H9 (cell line): ENCODE measurements around the gene AK5. TPM values are rescaled to one million over a fixed set of nuclear protein-coding genes. Genes with fewer than 3 reads are reported as not detected.

Experiments
- DNase-seq: peaks from one replicate; pipeline ENCODE4 v3.0.0-alpha.2; 2017
- H2AFZ ChIP-seq: one replicate; pipeline ENCODE4 v1.6.1; 2013; ENCODE audit warnings: mild to moderate bottlenecking, low read length, control low read depth, moderate library complexity
- H2AK5ac ChIP-seq: 2 replicates; pipeline ENCODE4 v1.6.1; 2013; ENCODE audit warnings: low read length, control low read depth, mixed read lengths; ENCODE audit not compliant: insufficient read length
- H2BK120ac ChIP-seq: one replicate; pipeline ENCODE4 v1.6.1; 2013; ENCODE audit warnings: low read depth, mild to moderate bottlenecking, low read length, control low read depth, inconsistent platforms; ENCODE audit not compliant: poor library complexity, severe bottlenecking
- H2BK12ac ChIP-seq: 2 replicates; pipeline ENCODE4 v1.6.1; 2013; ENCODE audit warnings: low read length, control low read depth, mixed read lengths, low read depth; ENCODE audit not compliant: insufficient read length
- H2BK15ac ChIP-seq: 2 replicates; pipeline ENCODE4 v1.6.1; 2013; ENCODE audit warnings: low read depth, low read length, control low read depth
- H2BK20ac ChIP-seq: one replicate; pipeline ENCODE4 v1.6.1; 2013; ENCODE audit warnings: low read depth, mild to moderate bottlenecking, low read length, control low read depth, inconsistent platforms; ENCODE audit not compliant: poor library complexity, severe bottlenecking
- H2BK5ac ChIP-seq: 2 replicates; pipeline ENCODE4 v1.6.1; 2013; ENCODE audit warnings: low read length, control low read depth, mixed read lengths; ENCODE audit not compliant: insufficient read length
- H3K14ac ChIP-seq: 2 replicates; pipeline ENCODE4 v1.6.1; 2013; ENCODE audit warnings: low read length, control low read depth; ENCODE audit not compliant: insufficient read depth
- H3K18ac ChIP-seq: 2 replicates; pipeline ENCODE4 v1.6.1; 2013; ENCODE audit warnings: low read depth, mild to moderate bottlenecking, mixed read lengths, low read length, control low read depth; ENCODE audit not compliant: insufficient read length
- H3K23ac ChIP-seq: 2 replicates; pipeline ENCODE4 v1.6.1; 2013; ENCODE audit warnings: low read length, control low read depth, mixed read lengths, low read depth; ENCODE audit not compliant: insufficient read length
- H3K23me2 ChIP-seq: 2 replicates; pipeline ENCODE4 v1.6.1; 2013; ENCODE audit warnings: low read depth, mild to moderate bottlenecking, mixed read lengths, low read length, control low read depth; ENCODE audit not compliant: insufficient read length, poor library complexity, severe bottlenecking
- H3K27ac ChIP-seq: 2 replicates; pipeline ENCODE4 v1.5.1; 2013; ENCODE audit warnings: low read length, control low read depth, mixed read lengths, low read depth; ENCODE audit not compliant: insufficient read length
- H3K27me3 ChIP-seq: 2 replicates; pipeline ENCODE4 v1.6.1; 2013; ENCODE audit warnings: low read length, control low read depth, inconsistent platforms; ENCODE audit not compliant: insufficient read depth
- H3K4ac ChIP-seq: 2 replicates; pipeline ENCODE4 v1.6.1; 2013; ENCODE audit warnings: low read depth, mild to moderate bottlenecking, control low read depth, inconsistent platforms, low read length, moderate library complexity
- H3K4me1 ChIP-seq: 2 replicates; pipeline ENCODE4 v1.6.1; 2013; ENCODE audit warnings: low read length, control low read depth, inconsistent platforms; ENCODE audit not compliant: insufficient read depth
- H3K4me2 ChIP-seq: 2 replicates; pipeline ENCODE4 v1.6.1; 2013; ENCODE audit warnings: low read length, control low read depth, mixed read lengths; ENCODE audit not compliant: insufficient read length, insufficient read depth
- H3K56ac ChIP-seq: 2 replicates; pipeline ENCODE4 v1.6.1; 2013; ENCODE audit warnings: low read depth, mild to moderate bottlenecking, mixed read lengths, low read length, control low read depth; ENCODE audit not compliant: insufficient read length
- H3K79me1 ChIP-seq: 2 replicates; pipeline ENCODE4 v1.6.1; 2013; ENCODE audit warnings: low read depth, mild to moderate bottlenecking, moderate library complexity, low read length, control low read depth, inconsistent platforms; ENCODE audit not compliant: insufficient read depth, poor library complexity, severe bottlenecking
- H3K79me2 ChIP-seq: 2 replicates; pipeline ENCODE4 v1.6.1; 2013; ENCODE audit warnings: low read length, control low read depth, inconsistent platforms; ENCODE audit not compliant: insufficient read depth
- H3K9ac ChIP-seq: 2 replicates; pipeline ENCODE4 v1.6.1; 2013; ENCODE audit warnings: low read length, control low read depth, mixed read lengths; ENCODE audit not compliant: insufficient read length; ENCODE audit errors: extremely low read depth
- H3K9me3 ChIP-seq: one replicate; pipeline ENCODE4 v1.6.1; 2013; ENCODE audit warnings: low read depth, low read length, inconsistent platforms; ENCODE audit not compliant: control insufficient read depth
- H3T11ph ChIP-seq: one replicate; pipeline ENCODE4 v1.6.1; 2013; ENCODE audit warnings: mild to moderate bottlenecking, low read length, control low read depth, inconsistent platforms
- H4K20me1 ChIP-seq: one replicate; pipeline ENCODE4 v1.6.1; 2013; ENCODE audit not compliant: control insufficient read depth, insufficient read length, insufficient read depth
- H4K5ac ChIP-seq: 2 replicates; pipeline ENCODE4 v1.6.1; 2013; ENCODE audit warnings: low read depth, mild to moderate bottlenecking, mixed read lengths, low read length, control low read depth; ENCODE audit not compliant: insufficient read length
- H4K8ac ChIP-seq: replicated peaks from 2 replicates; pipeline ENCODE4 v1.6.1; 2013; ENCODE audit warnings: low read length, control low read depth, mixed read lengths, low read depth; ENCODE audit not compliant: insufficient read length
- H4K91ac ChIP-seq: 2 replicates; pipeline ENCODE4 v1.6.1; 2013; ENCODE audit warnings: low read depth, mild to moderate bottlenecking, moderate library complexity, mixed read lengths, low read length, control low read depth; ENCODE audit not compliant: insufficient read length
- H3K27ac Mint-ChIP-seq, 3 experiments: 2 replicates in 2 of 3; 3 replicates in 1 of 3; pipeline ENCODE4 v1.8.0; 2020 to 2021; ENCODE audit warnings: mixed read lengths in 3 of 3, mild to moderate bottlenecking in 1 of 3, moderate library complexity in 1 of 3
- H3K27me3 Mint-ChIP-seq: 2 replicates; pipeline ENCODE4 v1.8.0; 2021; ENCODE audit warnings: low read depth, mild to moderate bottlenecking, moderate library complexity, mixed read lengths
- H3K36me3 Mint-ChIP-seq, 3 experiments: 2 replicates in 2 of 3; 3 replicates in 1 of 3; pipeline ENCODE4 v1.8.0; 2020 to 2021; ENCODE audit warnings: low read depth in 3 of 3, mixed read lengths in 3 of 3; ENCODE audit not compliant: insufficient read depth in 1 of 3
- H3K4me1 Mint-ChIP-seq, 2 experiments: 2 replicates each; pipeline ENCODE4 v1.8.0; 2020; ENCODE audit warnings: mixed read lengths in 2 of 2
- H3K4me3 Mint-ChIP-seq, 2 experiments: 2 replicates in 1 of 2; 3 replicates in 1 of 2; pipeline ENCODE4 v1.8.0; 2020 to 2021; ENCODE audit warnings: mild to moderate bottlenecking in 2 of 2, mixed read lengths in 2 of 2, moderate library complexity in 1 of 2
- H3K9me3 Mint-ChIP-seq, 2 experiments: 2 replicates in 1 of 2; 3 replicates in 1 of 2; pipeline ENCODE4 v1.8.0; 2020; ENCODE audit warnings: mild to moderate bottlenecking in 2 of 2, mixed read lengths in 2 of 2, moderate library complexity in 1 of 2
- WGBS: extraction: QIAGEN DNeasy Blood & Tissue Kit; methylation state at CpG from one replicate; pipeline ENCODE4 v1.1.7; 2013; ENCODE audit warnings: missing lambda C conversion rate, low lambda C conversion rate, mixed read lengths; ENCODE audit not compliant: insufficient read length; ENCODE audit errors: extremely low coverage; 5-methylcytosine and 5-hydroxymethylcytosine counted together
- total RNA-seq: library from RNA; stranded (reverse); gene quantifications from 2 replicates; pipeline ENCODE4 v1.2.1, GENCODE V29; 2021
- TF ChIP-seq, protein P1 (sequence below): fragments of 200-600 bp; sonication (generic); conservative IDR thresholded peaks from 3 replicates; pipeline ENCODE4 v1.8.0; 2021; ENCODE audit warnings: antibody characterized with exemption, mild to moderate bottlenecking

The AK5 gene
- total RNA-seq, 1 experiment from 2014 or later, result 2.5 TPM

DNA sequence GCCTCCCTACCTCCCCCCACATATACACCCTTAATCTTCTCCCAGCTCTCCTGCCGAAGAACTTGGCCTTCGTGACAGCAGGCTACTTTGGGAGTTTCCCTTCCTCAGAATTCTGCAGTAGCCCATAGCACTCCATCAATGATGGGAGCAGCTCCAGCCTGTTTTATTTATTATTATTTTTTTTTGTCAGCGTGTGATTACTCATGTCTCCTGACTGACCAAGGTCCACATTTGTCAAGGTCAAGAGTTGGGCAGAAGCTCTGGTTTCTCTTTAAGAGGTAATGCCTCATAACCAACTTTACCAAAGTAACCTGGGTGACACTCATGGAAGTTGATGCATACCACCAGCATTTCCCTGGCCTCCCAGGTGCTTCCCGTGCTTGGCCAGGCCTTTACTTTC, 275.2 kb downstream of the AK5 start:
- Histone ChIP-seq H3K79me2 (no peaks in the 10 kb centered on the region), H3K18ac (no peak overlapping the region), H3K14ac (no peak overlapping the region), H3K4me2 (no peak overlapping the region), H3T11ph (no peak overlapping the region), H2AFZ (no peak overlapping the region), H4K8ac (no peak overlapping the region), H3K4me1 (no peaks in the 10 kb centered on the region), H3K9ac (no peak overlapping the region), H2BK5ac (no peak overlapping the region), H2BK12ac (no peak overlapping the region), H4K91ac (no peak overlapping the region), H4K20me1 (no peaks in the 10 kb centered on the region), H2BK15ac (no peak overlapping the region), H3K23me2 (no peaks in the 10 kb centered on the region), H2AK5ac (no peak overlapping the region), H4K5ac (no peak overlapping the region), H2BK120ac (no peak overlapping the region), H2BK20ac (no peak overlapping the region), H3K4ac (no peak overlapping the region), H3K27me3 (no peaks in the 10 kb centered on the region; the same call in 1 of the 2 replicates), H3K79me1 (no peaks in the 10 kb centered on the region), H3K56ac (no peak overlapping the region), H3K27ac (no peak overlapping the region), H3K23ac (no peak overlapping the region), H3K9me3 (no peaks in the 10 kb centered on the region)
- no peak for DNase-seq
- H3K9me3 Mint-ChIP-seq, result no peaks in the 10 kb centered on the region
- TF ChIP-seq, protein P1, sequence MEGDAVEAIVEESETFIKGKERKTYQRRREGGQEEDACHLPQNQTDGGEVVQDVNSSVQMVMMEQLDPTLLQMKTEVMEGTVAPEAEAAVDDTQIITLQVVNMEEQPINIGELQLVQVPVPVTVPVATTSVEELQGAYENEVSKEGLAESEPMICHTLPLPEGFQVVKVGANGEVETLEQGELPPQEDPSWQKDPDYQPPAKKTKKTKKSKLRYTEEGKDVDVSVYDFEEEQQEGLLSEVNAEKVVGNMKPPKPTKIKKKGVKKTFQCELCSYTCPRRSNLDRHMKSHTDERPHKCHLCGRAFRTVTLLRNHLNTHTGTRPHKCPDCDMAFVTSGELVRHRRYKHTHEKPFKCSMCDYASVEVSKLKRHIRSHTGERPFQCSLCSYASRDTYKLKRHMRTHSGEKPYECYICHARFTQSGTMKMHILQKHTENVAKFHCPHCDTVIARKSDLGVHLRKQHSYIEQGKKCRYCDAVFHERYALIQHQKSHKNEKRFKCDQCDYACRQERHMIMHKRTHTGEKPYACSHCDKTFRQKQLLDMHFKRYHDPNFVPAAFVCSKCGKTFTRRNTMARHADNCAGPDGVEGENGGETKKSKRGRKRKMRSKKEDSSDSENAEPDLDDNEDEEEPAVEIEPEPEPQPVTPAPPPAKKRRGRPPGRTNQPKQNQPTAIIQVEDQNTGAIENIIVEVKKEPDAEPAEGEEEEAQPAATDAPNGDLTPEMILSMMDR, result no peak
- H3K4me3 Mint-ChIP-seq, result no peak overlapping the region
- H3K27me3 Mint-ChIP-seq, result no peaks in the 10 kb centered on the region; the same call in 1 of the 2 replicates
- H3K4me1 Mint-ChIP-seq, result peaks cover 5 to 10% of the 10 kb centered on the region in 2 experiments
- peak overlapping the region in 1 of 3 experiments; percentile 20; a peak in 2 of 7 replicates for H3K27ac Mint-ChIP-seq
- H3K36me3 Mint-ChIP-seq, result no peaks in the 10 kb centered on the region; a peak in 1 of 7 replicates
- no CpG with 5 or more reads among the region's 4 CpGs for WGBS
